ENCODE data around the gene SORCS2.

Gene SORCS2

GRCh38 chr4:7506572-7506971 lies 314.2 kb downstream of the SORCS2 start:
- Histone ChIP-seq H3K9ac (ENCODE audit: low read depth, low read length) (no peak overlapping the region), H3K9me3 (ENCODE audit: insufficient read depth, low read depth, low read length) (no peaks in the 10 kb centered on the region), H3K27me3 (ENCODE audit: insufficient read depth, low read length) (no peaks in the 10 kb centered on the region), H3K4me1 (ENCODE audit: insufficient read depth, low read length) (no peaks in the 10 kb centered on the region), H3K27ac (ENCODE audit: low read length) (no peak overlapping the region), H3K36me3 (ENCODE audit: insufficient read depth, low read depth, low read length) (no peaks in the 10 kb centered on the region), H3K4me3 (ENCODE audit: low read length) (no peak overlapping the region)

- H3K4me1 ChIP-seq (ENCODE audit: insufficient read depth, low read length), result no peaks in the 10 kb centered on the region
These were observed 315.0 kb downstream of the SORCS2 start for GRCh38 chr4:7507381-7507780.

GRCh38 chr4:7510066-7510465 lies 317.7 kb downstream of the SORCS2 start:
- H3K4me3 ChIP-seq (ENCODE audit: low read length), result no peak overlapping the region
- no peaks in the 10 kb centered on the region for H3K4me1 ChIP-seq (ENCODE audit: insufficient read depth, low read length)
- no peak overlapping the region for H3K27ac ChIP-seq (ENCODE audit: low read length)
- no peak overlapping the region for H3K9ac ChIP-seq (ENCODE audit: low read depth, low read length)
- H3K36me3 ChIP-seq (ENCODE audit: insufficient read depth, low read depth, low read length), result no peaks in the 10 kb centered on the region
- H3K27me3 ChIP-seq (ENCODE audit: insufficient read depth, low read length), result no peaks in the 10 kb centered on the region
- H3K9me3 ChIP-seq (ENCODE audit: insufficient read depth, low read depth, low read length), result no peaks in the 10 kb centered on the region

More at GRCh38 chr4:7507381-7507780, 315.0 kb downstream of the SORCS2 start:
- no peaks in the 10 kb centered on the region for H3K36me3 ChIP-seq (ENCODE audit: insufficient read depth, low read depth, low read length)
- H3K27me3 ChIP-seq (ENCODE audit: insufficient read depth, low read length), result no peaks in the 10 kb centered on the region
- H3K9ac ChIP-seq (ENCODE audit: low read depth, low read length), result no peak overlapping the region
- no peak overlapping the region for H3K4me3 ChIP-seq (ENCODE audit: low read length)
- H3K9me3 ChIP-seq (ENCODE audit: insufficient read depth, low read depth, low read length), result no peaks in the 10 kb centered on the region
- no peak overlapping the region for H3K27ac ChIP-seq (ENCODE audit: low read length)

- Histone ChIP-seq H3K4me3 (ENCODE audit: low read length) (no peak overlapping the region), H3K27ac (ENCODE audit: low read length) (no peak overlapping the region), H3K27me3 (ENCODE audit: insufficient read depth, low read length) (no peaks in the 10 kb centered on the region), H3K4me1 (ENCODE audit: insufficient read depth, low read length) (no peaks in the 10 kb centered on the region), H3K36me3 (ENCODE audit: insufficient read depth, low read depth, low read length) (no peaks in the 10 kb centered on the region), H3K9ac (ENCODE audit: low read depth, low read length) (no peak overlapping the region), H3K9me3 (ENCODE audit: insufficient read depth, low read depth, low read length) (no peaks in the 10 kb centered on the region)
These were observed 318.2 kb downstream of the SORCS2 start for GRCh38 chr4:7510538-7510937.

- H3K9me3 ChIP-seq (ENCODE audit: insufficient read depth, low read depth, low read length), result no peaks in the 10 kb centered on the region
- no peak overlapping the region for H3K27ac ChIP-seq (ENCODE audit: low read length)
- H3K4me3 ChIP-seq (ENCODE audit: low read length), result no peak overlapping the region
- no peaks in the 10 kb centered on the region for H3K27me3 ChIP-seq (ENCODE audit: insufficient read depth, low read length)
- no peaks in the 10 kb centered on the region for H3K4me1 ChIP-seq (ENCODE audit: insufficient read depth, low read length)
- no peak overlapping the region for H3K9ac ChIP-seq (ENCODE audit: low read depth, low read length)
- no peaks in the 10 kb centered on the region for H3K36me3 ChIP-seq (ENCODE audit: insufficient read depth, low read depth, low read length)
These were observed 319.2 kb downstream of the SORCS2 start for GRCh38 chr4:7511525-7511924.

GRCh38 chr4:7512428-7512827 lies 320.1 kb downstream of the SORCS2 start:
- H3K36me3 ChIP-seq (ENCODE audit: insufficient read depth, low read depth, low read length), result no peaks in the 10 kb centered on the region
- no peaks in the 10 kb centered on the region for H3K27me3 ChIP-seq (ENCODE audit: insufficient read depth, low read length)
- no peak overlapping the region for H3K4me3 ChIP-seq (ENCODE audit: low read length)
- H3K9me3 ChIP-seq (ENCODE audit: insufficient read depth, low read depth, low read length), result no peaks in the 10 kb centered on the region
- H3K9ac ChIP-seq (ENCODE audit: low read depth, low read length), result no peak overlapping the region
- H3K4me1 ChIP-seq (ENCODE audit: insufficient read depth, low read length), result no peaks in the 10 kb centered on the region
- H3K27ac ChIP-seq (ENCODE audit: low read length), result no peak overlapping the region

GRCh38 chr4:7512946-7513345 lies 320.6 kb downstream of the SORCS2 start:
- Histone ChIP-seq H3K27me3 (ENCODE audit: insufficient read depth, low read length) (no peaks in the 10 kb centered on the region), H3K4me3 (ENCODE audit: low read length) (no peak overlapping the region), H3K9me3 (ENCODE audit: insufficient read depth, low read depth, low read length) (no peaks in the 10 kb centered on the region), H3K36me3 (ENCODE audit: insufficient read depth, low read depth, low read length) (no peaks in the 10 kb centered on the region), H3K27ac (ENCODE audit: low read length) (no peak overlapping the region), H3K9ac (ENCODE audit: low read depth, low read length) (no peak overlapping the region), H3K4me1 (ENCODE audit: insufficient read depth, low read length) (no peaks in the 10 kb centered on the region)

GRCh38 chr4:7513671-7514070 lies 321.3 kb downstream of the SORCS2 start:
- no peaks in the 10 kb centered on the region for H3K9me3 ChIP-seq (ENCODE audit: insufficient read depth, low read depth, low read length)
- no peak overlapping the region for H3K9ac ChIP-seq (ENCODE audit: low read depth, low read length)
- H3K27me3 ChIP-seq (ENCODE audit: insufficient read depth, low read length), result no peaks in the 10 kb centered on the region
- no peak overlapping the region for H3K27ac ChIP-seq (ENCODE audit: low read length)
- H3K4me3 ChIP-seq (ENCODE audit: low read length), result no peak overlapping the region
- no peaks in the 10 kb centered on the region for H3K36me3 ChIP-seq (ENCODE audit: insufficient read depth, low read depth, low read length)
- H3K4me1 ChIP-seq (ENCODE audit: insufficient read depth, low read length), result no peaks in the 10 kb centered on the region

- Histone ChIP-seq H3K27me3 (ENCODE audit: insufficient read depth, low read length) (no peaks in the 10 kb centered on the region), H3K36me3 (ENCODE audit: insufficient read depth, low read depth, low read length) (no peaks in the 10 kb centered on the region), H3K4me1 (ENCODE audit: insufficient read depth, low read length) (no peaks in the 10 kb centered on the region), H3K9ac (ENCODE audit: low read depth, low read length) (no peak overlapping the region), H3K4me3 (ENCODE audit: low read length) (no peak overlapping the region), H3K9me3 (ENCODE audit: insufficient read depth, low read depth, low read length) (no peaks in the 10 kb centered on the region), H3K27ac (ENCODE audit: low read length) (no peak overlapping the region)
These were observed 321.9 kb downstream of the SORCS2 start for GRCh38 chr4:7514281-7514680.

GRCh38 chr4:7514789-7515188 lies 322.5 kb downstream of the SORCS2 start:
- H3K27ac ChIP-seq (ENCODE audit: low read length), result no peak overlapping the region
- H3K4me3 ChIP-seq (ENCODE audit: low read length), result no peak overlapping the region
- H3K4me1 ChIP-seq (ENCODE audit: insufficient read depth, low read length), result no peaks in the 10 kb centered on the region
- no peaks in the 10 kb centered on the region for H3K36me3 ChIP-seq (ENCODE audit: insufficient read depth, low read depth, low read length)
- H3K27me3 ChIP-seq (ENCODE audit: insufficient read depth, low read length), result no peaks in the 10 kb centered on the region
- no peak overlapping the region for H3K9ac ChIP-seq (ENCODE audit: low read depth, low read length)
- H3K9me3 ChIP-seq (ENCODE audit: insufficient read depth, low read depth, low read length), result no peaks in the 10 kb centered on the region

GRCh38 chr4:7515390-7515902 lies 323.1 kb downstream of the SORCS2 start:
- H3K27me3 ChIP-seq (ENCODE audit: insufficient read depth, low read length), result no peaks in the 10 kb centered on the region

GRCh38 chr4:7516096-7516772 lies 323.9 kb downstream of the SORCS2 start:
- H3K9ac ChIP-seq (ENCODE audit: low read depth, low read length), result no peak overlapping the region
- H3K9me3 ChIP-seq (ENCODE audit: insufficient read depth, low read depth, low read length), result no peaks in the 10 kb centered on the region
- no peak overlapping the region for H3K4me3 ChIP-seq (ENCODE audit: low read length)
- no peaks in the 10 kb centered on the region for H3K36me3 ChIP-seq (ENCODE audit: insufficient read depth, low read depth, low read length)
- H3K27me3 ChIP-seq (ENCODE audit: insufficient read depth, low read length), result no peaks in the 10 kb centered on the region
- no peak overlapping the region for H3K27ac ChIP-seq (ENCODE audit: low read length)
- no peaks in the 10 kb centered on the region for H3K4me1 ChIP-seq (ENCODE audit: insufficient read depth, low read length)

More at GRCh38 chr4:7515390-7515902, 323.1 kb downstream of the SORCS2 start:
- Histone ChIP-seq H3K27ac (ENCODE audit: low read length) (no peak overlapping the region), H3K9me3 (ENCODE audit: insufficient read depth, low read depth, low read length) (no peaks in the 10 kb centered on the region), H3K36me3 (ENCODE audit: insufficient read depth, low read depth, low read length) (no peaks in the 10 kb centered on the region), H3K4me1 (ENCODE audit: insufficient read depth, low read length) (no peaks in the 10 kb centered on the region), H3K9ac (ENCODE audit: low read depth, low read length) (no peak overlapping the region), H3K4me3 (ENCODE audit: low read length) (no peak overlapping the region)

Data from iPS-20b (cell line).